Mesenchymal stem cell (in vitro differentiated cells and primary cell): ENCODE data around the gene OCIAD2.
A peak's percentile ranks its signal among the peaks of the same experiment; 100 is the strongest.

ENCODE experiments used
- DNase-seq: peaks from one replicate; pipeline ENCODE4 v3.0.0-alpha.2; 2013
- H2AFZ ChIP-seq: one replicate; pipeline ENCODE4 v1.6.1; 2013; ENCODE audit warnings: low read depth, mild to moderate bottlenecking, control low read depth, inconsistent platforms, low read length, moderate library complexity
- H2AK5ac ChIP-seq: 2 replicates; pipeline ENCODE4 v1.6.1; 2013; ENCODE audit warnings: low read length, moderate library complexity, mild to moderate bottlenecking, inconsistent platforms; ENCODE audit not compliant: severe bottlenecking
- H2BK120ac ChIP-seq: one replicate; pipeline ENCODE4 v1.6.1; 2013; ENCODE audit warnings: low read depth, mild to moderate bottlenecking, inconsistent platforms, low read length, moderate library complexity
- H2BK12ac ChIP-seq, 2 experiments: one replicate each; pipeline ENCODE4 v1.6.1; 2013; ENCODE audit warnings: inconsistent platforms in 2 of 2, low read length in 2 of 2, mild to moderate bottlenecking in 2 of 2, moderate library complexity in 2 of 2, control low read depth in 1 of 2
- H2BK15ac ChIP-seq: one replicate; pipeline ENCODE4 v1.6.1; 2013; ENCODE audit warnings: mild to moderate bottlenecking, low read depth, inconsistent platforms; ENCODE audit not compliant: poor library complexity, severe bottlenecking
- H2BK5ac ChIP-seq: 2 replicates; pipeline ENCODE4 v1.6.1; 2013; ENCODE audit warnings: low read depth, mild to moderate bottlenecking, low read length, control low read depth, inconsistent platforms; ENCODE audit not compliant: poor library complexity, severe bottlenecking
- H3K14ac ChIP-seq, 2 experiments: one replicate each; pipeline ENCODE4 v1.6.1; 2013; ENCODE audit warnings: inconsistent platforms in 2 of 2, low read length in 2 of 2, control low read depth in 1 of 2, mild to moderate bottlenecking in 1 of 2, moderate library complexity in 1 of 2
- H3K18ac ChIP-seq, 2 experiments: one replicate each; pipeline ENCODE4 v1.6.1; 2013; ENCODE audit warnings: inconsistent platforms in 2 of 2, low read length in 2 of 2, control low read depth in 1 of 2, low read depth in 1 of 2, mild to moderate bottlenecking in 1 of 2
- H3K23ac ChIP-seq, 2 experiments: one replicate each; pipeline ENCODE4 v1.6.1; 2013; ENCODE audit warnings: inconsistent platforms in 2 of 2, low read length in 2 of 2, mild to moderate bottlenecking in 2 of 2, moderate library complexity in 2 of 2, control low read depth in 1 of 2
- H3K27ac ChIP-seq: 2 replicates; pipeline ENCODE4 v1.5.1; 2013; ENCODE audit warnings: mild to moderate bottlenecking, moderate library complexity, low read length, control low read depth, inconsistent platforms; ENCODE audit not compliant: poor library complexity, severe bottlenecking
- H3K27me3 ChIP-seq, 2 experiments: 2 replicates each; pipeline versions ENCODE4 v1.6.1 to v1.7.0; 2013; ENCODE audit warnings: low read length in 2 of 2, mild to moderate bottlenecking in 2 of 2, moderate library complexity in 2 of 2, control low read depth in 1 of 2, inconsistent platforms in 1 of 2; ENCODE audit not compliant: control insufficient read depth in 1 of 2, insufficient read depth in 1 of 2
- H3K36me3 ChIP-seq, 2 experiments: 2 replicates each; pipeline versions ENCODE4 v1.6.1 to v1.7.0; 2013; ENCODE audit warnings: low read length in 2 of 2, control low read depth in 1 of 2, inconsistent platforms in 1 of 2, low read depth in 1 of 2, mild to moderate bottlenecking in 1 of 2; ENCODE audit not compliant: insufficient read depth in 2 of 2, control insufficient read depth in 1 of 2
- H3K4ac ChIP-seq, 2 experiments: one replicate each; pipeline ENCODE4 v1.6.1; 2013; ENCODE audit warnings: inconsistent platforms in 2 of 2, low read length in 2 of 2, mild to moderate bottlenecking in 2 of 2, moderate library complexity in 2 of 2, control low read depth in 1 of 2, low read depth in 1 of 2
- H3K4me1 ChIP-seq: 2 replicates; pipeline ENCODE4 v1.6.1; 2013; ENCODE audit warnings: low read depth, low read length, control low read depth; ENCODE audit not compliant: control insufficient read depth, insufficient read depth
- H3K4me2 ChIP-seq: 2 replicates; pipeline ENCODE4 v1.6.1; 2013; ENCODE audit warnings: low read length, mild to moderate bottlenecking, inconsistent platforms; ENCODE audit not compliant: poor library complexity, severe bottlenecking
- H3K4me3 ChIP-seq, 2 experiments: 2 replicates each; pipeline versions ENCODE4 v1.5.1 to v1.7.0; 2013; ENCODE audit warnings: low read length in 2 of 2, mild to moderate bottlenecking in 2 of 2, control low read depth in 1 of 2, low read depth in 1 of 2; ENCODE audit not compliant: insufficient read depth in 1 of 2
- H3K79me1 ChIP-seq: replicated peaks from 2 replicates; pipeline ENCODE4 v1.6.1; 2013; ENCODE audit warnings: mild to moderate bottlenecking, control low read depth, low read length, inconsistent platforms; ENCODE audit not compliant: poor library complexity, severe bottlenecking
- H3K9ac ChIP-seq: 2 replicates; pipeline ENCODE4 v1.7.0; 2013; ENCODE audit warnings: mild to moderate bottlenecking, low read length, moderate library complexity
- H3K9me3 ChIP-seq: 2 replicates; pipeline ENCODE4 v1.7.0; 2013; ENCODE audit warnings: mild to moderate bottlenecking, low read length; ENCODE audit not compliant: control insufficient read depth
- H4K8ac ChIP-seq: one replicate; pipeline ENCODE4 v1.6.1; 2013; ENCODE audit warnings: inconsistent platforms, mild to moderate bottlenecking, low read length, moderate library complexity
- H4K91ac ChIP-seq: one replicate; pipeline ENCODE4 v1.6.1; 2013; ENCODE audit warnings: mild to moderate bottlenecking, low read length, inconsistent platforms
- WGBS: methylation state at CpG from one replicate; pipeline ENCODE4 v1.1.7; 2013; ENCODE audit warnings: mixed read lengths; 5-methylcytosine and 5-hydroxymethylcytosine counted together

The OCIAD2 gene

DNA sequence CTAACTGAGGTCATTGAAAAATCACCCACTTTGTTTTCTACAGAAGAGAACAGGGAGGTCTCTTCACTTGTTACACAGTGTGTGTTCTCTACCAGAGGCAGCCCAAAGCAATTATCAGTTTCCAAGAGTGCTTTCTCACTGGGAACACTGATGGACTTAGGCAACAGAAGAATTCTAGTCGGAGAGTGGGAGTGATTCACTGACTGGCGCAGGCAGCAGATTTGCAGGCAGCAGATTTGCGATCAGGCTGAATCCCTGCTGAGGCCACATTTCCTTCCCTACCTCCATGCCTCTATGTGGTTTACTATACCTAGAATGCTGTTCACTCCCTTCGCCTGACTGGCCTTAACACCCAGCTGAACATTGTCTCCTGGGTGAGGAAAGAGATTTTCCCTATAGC, 6.6 kb downstream of the OCIAD2 start:
- peak overlapping the region; percentile 0 for H3K9ac ChIP-seq
- no peak overlapping the region for H3K4me2 ChIP-seq
- H3K4ac ChIP-seq: no peak overlapping the region
- WGBS: 57% methylated on average over 4 of the region's 4 CpGs
- H3K14ac ChIP-seq: no peak overlapping the region
- H2AK5ac ChIP-seq: no peak overlapping the region
- no peak overlapping the region for H4K91ac ChIP-seq
- peak overlapping the region; percentile 22 for H2BK5ac ChIP-seq
- H3K4me3 ChIP-seq: no peak overlapping the region
- peak overlapping the region; percentile 81 for H4K8ac ChIP-seq
- peaks cover 6% of the 10 kb centered on the region for H3K79me1 ChIP-seq
- no peaks in the 10 kb centered on the region for H3K9me3 ChIP-seq
- peaks cover 12% of the 10 kb centered on the region for H3K4me1 ChIP-seq
- H3K27ac ChIP-seq: peak overlapping the region; percentile 89
- no peak overlapping the region for H2BK12ac ChIP-seq
- no peak overlapping the region for H3K23ac ChIP-seq
- H3K18ac ChIP-seq: peak overlapping the region; percentile 18 to 43
- no peak overlapping the region for H2AFZ ChIP-seq
- no peak overlapping the region for H2BK15ac ChIP-seq
- DNase-seq: peak; percentile 64
- H2BK120ac ChIP-seq: no peak overlapping the region
- H3K27me3 ChIP-seq: no peaks in the 10 kb centered on the region
- H3K36me3 ChIP-seq: peaks cover 2 to 13% of the 10 kb centered on the region in 2 experiments

DNA sequence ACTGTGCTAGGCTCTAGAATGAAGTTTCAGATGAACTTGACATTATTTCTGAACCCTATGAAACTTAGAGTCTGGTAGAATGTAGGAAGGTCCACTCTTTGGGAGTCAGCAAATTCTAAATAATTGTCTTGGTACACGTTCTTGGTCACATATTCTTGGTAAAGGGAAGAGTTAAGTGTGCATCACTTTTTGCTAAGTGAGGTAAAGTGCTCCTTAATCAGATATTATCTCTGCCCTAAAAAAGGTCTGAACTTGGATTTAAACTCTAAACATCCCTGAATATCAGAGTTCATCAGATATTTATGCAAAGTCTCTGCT, 7.2 kb downstream of the OCIAD2 start:
- Histone ChIP-seq H3K4me2 (no peak overlapping the region), H2BK120ac (no peak overlapping the region), H3K14ac (no peak overlapping the region), H2AFZ (no peak overlapping the region), H3K27me3 (no peaks in the 10 kb centered on the region), H2AK5ac (no peak overlapping the region), H3K4ac (no peak overlapping the region), H2BK12ac (no peak overlapping the region), H3K36me3 (peaks cover 2 to 13% of the 10 kb centered on the region in 2 experiments), H3K27ac (peak overlapping the region; percentile 89), H3K23ac (no peak overlapping the region), H3K4me3 (no peak overlapping the region), H2BK5ac (no peak overlapping the region), H2BK15ac (no peak overlapping the region), H4K8ac (no peak overlapping the region), H4K91ac (no peak overlapping the region), H3K4me1 (peaks cover 11% of the 10 kb centered on the region), H3K9ac (peak overlapping the region; percentile 0), H3K9me3 (no peaks in the 10 kb centered on the region), H3K79me1 (peaks cover 6% of the 10 kb centered on the region), H3K18ac (no peak overlapping the region)
- 100% methylated on average over 1 of the region's 1 CpG for WGBS
- no peak for DNase-seq

DNA sequence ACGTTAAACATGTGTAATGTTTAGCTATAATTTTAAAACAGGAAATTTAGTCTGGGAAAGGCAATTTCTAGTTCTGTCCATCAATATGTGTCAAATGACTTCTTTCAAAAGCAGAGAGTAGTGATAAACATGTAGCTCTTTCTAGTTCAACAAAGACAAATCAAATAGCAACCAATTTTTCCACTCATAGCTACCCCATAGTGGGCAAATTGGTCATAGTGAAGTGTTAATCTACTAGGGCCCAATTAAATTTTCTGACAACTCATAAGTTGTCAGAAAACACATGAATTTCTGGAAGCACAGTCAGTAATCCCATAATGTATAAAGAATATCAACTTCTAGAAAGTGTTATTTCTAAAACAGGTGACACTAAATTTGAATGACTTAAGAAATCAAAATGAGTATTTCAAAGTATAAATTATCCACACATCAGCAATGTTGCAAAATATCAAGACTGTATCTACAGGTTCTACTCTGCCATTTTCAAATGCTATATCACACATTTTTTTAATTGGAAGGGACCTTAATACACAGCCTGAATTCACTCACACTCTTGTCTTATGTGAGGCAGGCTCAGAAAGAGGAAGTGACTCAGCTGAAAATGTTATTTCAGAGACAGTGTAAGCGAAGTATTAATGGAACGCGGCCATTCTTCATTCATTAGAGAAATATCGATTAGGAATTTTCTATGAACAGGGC, 7.7 kb downstream of the OCIAD2 start:
- Histone ChIP-seq H2AK5ac (no peak overlapping the region), H3K18ac (no peak overlapping the region), H3K27me3 (no peaks in the 10 kb centered on the region), H3K4me1 (peaks cover 11% of the 10 kb centered on the region), H2BK120ac (no peak overlapping the region), H4K8ac (no peak overlapping the region), H2BK12ac (no peak overlapping the region), H4K91ac (no peak overlapping the region), H3K14ac (no peak overlapping the region), H2AFZ (no peak overlapping the region), H3K36me3 (peaks cover 0 to 13% of the 10 kb centered on the region in 2 experiments), H3K9me3 (no peaks in the 10 kb centered on the region), H3K4ac (no peak overlapping the region), H3K27ac (peak overlapping the region; percentile 89), H3K79me1 (peaks cover 6% of the 10 kb centered on the region), H2BK5ac (no peak overlapping the region), H3K9ac (no peak overlapping the region), H3K23ac (no peak overlapping the region), H3K4me2 (no peak overlapping the region), H2BK15ac (no peak overlapping the region), H3K4me3 (no peak overlapping the region)
- peak; percentile 53 for DNase-seq
- 54% methylated on average over 4 of the region's 5 CpGs for WGBS

DNA sequence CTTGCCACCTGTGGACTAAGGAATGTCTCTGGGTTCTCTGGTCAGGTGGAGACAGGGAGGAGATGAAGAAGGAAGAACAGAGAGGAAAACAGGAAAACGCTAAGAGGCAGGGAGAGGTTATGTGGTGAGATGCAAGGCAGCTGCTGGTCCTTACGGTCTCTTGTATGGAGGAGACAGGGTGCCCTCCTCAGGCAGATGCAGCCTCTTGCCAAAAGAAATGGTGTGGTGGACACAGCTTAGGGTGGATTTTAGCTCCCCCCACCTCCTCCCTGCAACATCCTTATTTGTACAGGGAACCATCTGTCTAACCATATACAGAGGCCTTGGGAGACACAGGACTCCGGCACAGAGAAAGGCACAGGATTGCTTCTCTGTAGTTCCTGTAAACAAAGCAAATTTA, 9.7 kb downstream of the OCIAD2 start:
- H2AK5ac ChIP-seq: peak overlapping the region; percentile 17
- H2BK12ac ChIP-seq: peak overlapping the region in 1 of 2 experiments; percentile 55
- H4K91ac ChIP-seq: no peak overlapping the region
- no peak overlapping the region for H2BK5ac ChIP-seq
- no peak overlapping the region for H3K4me3 ChIP-seq
- H2AFZ ChIP-seq: no peak overlapping the region
- H3K4me1 ChIP-seq: peaks cover 5% of the 10 kb centered on the region
- H3K9ac ChIP-seq: no peak overlapping the region
- WGBS: 64% methylated on average over 3 of the region's 3 CpGs
- H3K36me3 ChIP-seq: peaks cover 12 to 14% of the 10 kb centered on the region in 2 experiments
- H3K9me3 ChIP-seq: no peaks in the 10 kb centered on the region
- DNase-seq: no peak
- H4K8ac ChIP-seq: no peak overlapping the region
- H3K18ac ChIP-seq: no peak overlapping the region
- no peak overlapping the region for H2BK15ac ChIP-seq
- no peak overlapping the region for H3K4ac ChIP-seq
- H3K79me1 ChIP-seq: peaks cover 6% of the 10 kb centered on the region
- no peak overlapping the region for H3K4me2 ChIP-seq
- no peak overlapping the region for H3K27ac ChIP-seq
- H2BK120ac ChIP-seq: no peak overlapping the region
- no peaks in the 10 kb centered on the region for H3K27me3 ChIP-seq
- H3K23ac ChIP-seq: no peak overlapping the region
- no peak overlapping the region for H3K14ac ChIP-seq
